ENCODE data around the gene ADAM8.
"Not testable (repeated sequence)": the region's sequence is repeated elsewhere in the genome, so short reads cannot be mapped to it uniquely, and the experiment has no call there.

- not testable (repeated sequence) for TF ChIP-seq CTCF (IDR thresholded peaks at IDR 0.05); MXI1 (IDR thresholded peaks at IDR 0.05; ENCODE audit: low read depth, low read length); RAD21 (IDR thresholded peaks at IDR 0.05; ENCODE audit: low read length); EP300 (IDR thresholded peaks at IDR 0.05; ENCODE audit: borderline replicate concordance in 1 of 2, low read depth in 1 of 2, low read length in 1 of 2); POLR2AphosphoS5 (IDR thresholded peaks at IDR 0.05; ENCODE audit: low read depth, low read length); RCOR1 (IDR thresholded peaks at IDR 0.05; ENCODE audit: low read length); EZH2phosphoT487 (IDR thresholded peaks at IDR 0.05; ENCODE audit: borderline replicate concordance, low read depth); MAX (IDR thresholded peaks at IDR 0.05; ENCODE audit: low read depth); NRF1 (IDR thresholded peaks at IDR 0.05; ENCODE audit: low read depth, low read length); RXRA (IDR thresholded peaks at IDR 0.05; ENCODE audit: borderline replicate concordance, low read depth); PBX3 (IDR thresholded peaks at IDR 0.05); SIN3A (IDR thresholded peaks at IDR 0.05; ENCODE audit: borderline replicate concordance, low read depth, low read length)
Measured at GRCh38 chr10:133320852-133321422, 44.3 kb upstream of the ADAM8 start.
